ENCODE data around the gene GLI1.

DNA sequence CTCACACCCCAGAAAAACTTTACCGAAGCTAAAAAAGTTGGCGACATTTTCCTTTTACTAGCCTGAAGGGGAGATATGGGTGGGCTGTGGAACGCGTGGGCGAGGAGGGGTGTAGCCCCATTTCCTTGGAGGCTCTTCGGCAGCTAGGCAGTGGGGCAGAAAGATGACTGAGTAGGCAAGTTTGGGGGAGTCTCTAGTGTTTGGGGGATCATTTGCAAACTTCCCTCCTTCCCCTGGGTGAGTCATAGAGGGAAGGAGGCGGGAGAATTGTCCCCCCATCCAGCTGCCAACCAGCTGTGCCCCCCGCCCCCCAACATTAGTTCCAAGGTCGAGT is 2.3 kb downstream of the GLI1 start:
- TF ChIP-seq, protein P1, sequence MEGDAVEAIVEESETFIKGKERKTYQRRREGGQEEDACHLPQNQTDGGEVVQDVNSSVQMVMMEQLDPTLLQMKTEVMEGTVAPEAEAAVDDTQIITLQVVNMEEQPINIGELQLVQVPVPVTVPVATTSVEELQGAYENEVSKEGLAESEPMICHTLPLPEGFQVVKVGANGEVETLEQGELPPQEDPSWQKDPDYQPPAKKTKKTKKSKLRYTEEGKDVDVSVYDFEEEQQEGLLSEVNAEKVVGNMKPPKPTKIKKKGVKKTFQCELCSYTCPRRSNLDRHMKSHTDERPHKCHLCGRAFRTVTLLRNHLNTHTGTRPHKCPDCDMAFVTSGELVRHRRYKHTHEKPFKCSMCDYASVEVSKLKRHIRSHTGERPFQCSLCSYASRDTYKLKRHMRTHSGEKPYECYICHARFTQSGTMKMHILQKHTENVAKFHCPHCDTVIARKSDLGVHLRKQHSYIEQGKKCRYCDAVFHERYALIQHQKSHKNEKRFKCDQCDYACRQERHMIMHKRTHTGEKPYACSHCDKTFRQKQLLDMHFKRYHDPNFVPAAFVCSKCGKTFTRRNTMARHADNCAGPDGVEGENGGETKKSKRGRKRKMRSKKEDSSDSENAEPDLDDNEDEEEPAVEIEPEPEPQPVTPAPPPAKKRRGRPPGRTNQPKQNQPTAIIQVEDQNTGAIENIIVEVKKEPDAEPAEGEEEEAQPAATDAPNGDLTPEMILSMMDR (IDR thresholded peaks at IDR 0.05), result no peak
- no peak for TF ChIP-seq POLR2A (IDR thresholded peaks at IDR 0.05)

All from right lobe of liver (tissue), 4 donors.